Measurements from ENCODE around the gene SRPK3.
"Not testable (repeated sequence)": the region's sequence is repeated elsewhere in the genome, so short reads cannot be mapped to it uniquely, and the experiment has no call there.

Gene SRPK3

GRCh38 chrX:153812220-153812619, 31.4 kb downstream of the SRPK3 start:
- no peaks in the 10 kb centered on the region for H3K27me3 ChIP-seq (ENCODE audit: control insufficient read depth in 1 of 2, insufficient read depth in 2 of 2, low read length in 2 of 2)
- no peak overlapping the region for H3K27ac ChIP-seq (ENCODE audit: low read depth, low read length)
- H3K4me3 ChIP-seq (ENCODE audit: low read depth in 1 of 2, low read length in 2 of 2): no peak overlapping the region
- H3K9me3 ChIP-seq (ENCODE audit: control insufficient read depth in 1 of 2, low read length in 2 of 2): no peaks in the 10 kb centered on the region
- peaks cover 0 to 3% of the 10 kb centered on the region in 2 donors for H3K4me1 ChIP-seq (ENCODE audit: control insufficient read depth in 1 of 2, insufficient read depth in 2 of 2, low read length in 2 of 2)
- no peak overlapping the region for H3K9ac ChIP-seq (ENCODE audit: low read depth in 1 of 2, low read length in 2 of 2)
- no peaks in the 10 kb centered on the region for H3K36me3 ChIP-seq (ENCODE audit: control insufficient read depth in 1 of 2, insufficient read depth in 2 of 2, low read length in 2 of 2)

GRCh38 chrX:153813161-153813560, 32.3 kb downstream of the SRPK3 start:
- Histone ChIP-seq H3K4me3 (ENCODE audit: low read depth in 1 of 2, low read length in 2 of 2) (no peak overlapping the region), H3K27ac (ENCODE audit: low read depth, low read length) (no peak overlapping the region)

GRCh38 chrX:153814591-153815315, 33.9 kb downstream of the SRPK3 start:
- Histone ChIP-seq H3K27ac (ENCODE audit: low read depth, low read length) (no peak overlapping the region), H3K27me3 (ENCODE audit: control insufficient read depth in 1 of 2, insufficient read depth in 2 of 2, low read length in 2 of 2) (no peaks in the 10 kb centered on the region), H3K9me3 (ENCODE audit: control insufficient read depth in 1 of 2, low read length in 2 of 2) (no peaks in the 10 kb centered on the region), H3K4me1 (ENCODE audit: control insufficient read depth in 1 of 2, insufficient read depth in 2 of 2, low read length in 2 of 2) (peaks cover 0 to 7% of the 10 kb centered on the region in 2 donors), H3K9ac (ENCODE audit: low read depth in 1 of 2, low read length in 2 of 2) (no peak overlapping the region), H3K4me3 (ENCODE audit: low read depth in 1 of 2, low read length in 2 of 2) (no peak overlapping the region), H3K36me3 (ENCODE audit: control insufficient read depth in 1 of 2, insufficient read depth in 2 of 2, low read length in 2 of 2) (no peaks in the 10 kb centered on the region)

More at GRCh38 chrX:153813161-153813560, 32.3 kb downstream of the SRPK3 start:
- H3K9me3 ChIP-seq (ENCODE audit: control insufficient read depth in 1 of 2, low read length in 2 of 2): no peaks in the 10 kb centered on the region
- H3K27me3 ChIP-seq (ENCODE audit: control insufficient read depth in 1 of 2, insufficient read depth in 2 of 2, low read length in 2 of 2): no peaks in the 10 kb centered on the region
- H3K36me3 ChIP-seq (ENCODE audit: control insufficient read depth in 1 of 2, insufficient read depth in 2 of 2, low read length in 2 of 2): no peaks in the 10 kb centered on the region
- H3K9ac ChIP-seq (ENCODE audit: low read depth in 1 of 2, low read length in 2 of 2): no peak overlapping the region
- H3K4me1 ChIP-seq (ENCODE audit: control insufficient read depth in 1 of 2, insufficient read depth in 2 of 2, low read length in 2 of 2): peaks cover 0 to 3% of the 10 kb centered on the region in 2 donors

GRCh38 chrX:153816831-153817690, 36.2 kb downstream of the SRPK3 start:
- Histone ChIP-seq H3K9me3 (ENCODE audit: control insufficient read depth in 1 of 2, low read length in 2 of 2) (no peaks in the 10 kb centered on the region), H3K9ac (ENCODE audit: low read depth in 1 of 2, low read length in 2 of 2) (no peak overlapping the region), H3K27ac (ENCODE audit: low read depth, low read length) (no peak overlapping the region), H3K36me3 (ENCODE audit: control insufficient read depth in 1 of 2, insufficient read depth in 2 of 2, low read length in 2 of 2) (no peaks in the 10 kb centered on the region), H3K27me3 (ENCODE audit: control insufficient read depth in 1 of 2, insufficient read depth in 2 of 2, low read length in 2 of 2) (no peaks in the 10 kb centered on the region), H3K4me3 (ENCODE audit: low read depth in 1 of 2, low read length in 2 of 2) (no peak overlapping the region), H3K4me1 (ENCODE audit: control insufficient read depth in 1 of 2, insufficient read depth in 2 of 2, low read length in 2 of 2) (peaks cover 0 to 7% of the 10 kb centered on the region in 2 donors)

GRCh38 chrX:153818064-153818463, 37.2 kb downstream of the SRPK3 start:
- not testable (repeated sequence) for H3K36me3 ChIP-seq (ENCODE audit: control insufficient read depth in 1 of 2, insufficient read depth in 2 of 2, low read length in 2 of 2); H3K27me3 ChIP-seq (ENCODE audit: control insufficient read depth in 1 of 2, insufficient read depth in 2 of 2, low read length in 2 of 2); H3K27ac ChIP-seq (ENCODE audit: low read depth, low read length); H3K4me3 ChIP-seq (ENCODE audit: low read depth in 1 of 2, low read length in 2 of 2); H3K9ac ChIP-seq (ENCODE audit: low read depth in 1 of 2, low read length in 2 of 2); H3K4me1 ChIP-seq (ENCODE audit: control insufficient read depth in 1 of 2, insufficient read depth in 2 of 2, low read length in 2 of 2); H3K9me3 ChIP-seq (ENCODE audit: control insufficient read depth in 1 of 2, low read length in 2 of 2)

- no peak overlapping the region for H3K27ac ChIP-seq (ENCODE audit: low read depth, low read length)
- H3K36me3 ChIP-seq (ENCODE audit: control insufficient read depth in 1 of 2, insufficient read depth in 2 of 2, low read length in 2 of 2): no peaks in the 10 kb centered on the region
- H3K9me3 ChIP-seq (ENCODE audit: control insufficient read depth in 1 of 2, low read length in 2 of 2): no peaks in the 10 kb centered on the region
- H3K4me3 ChIP-seq (ENCODE audit: low read depth in 1 of 2, low read length in 2 of 2): peak overlapping the region in 1 of 2 donors; percentile 45
- peaks cover 0 to 7% of the 10 kb centered on the region in 2 donors for H3K4me1 ChIP-seq (ENCODE audit: control insufficient read depth in 1 of 2, insufficient read depth in 2 of 2, low read length in 2 of 2)
- no peak overlapping the region for H3K9ac ChIP-seq (ENCODE audit: low read depth in 1 of 2, low read length in 2 of 2)
- H3K27me3 ChIP-seq (ENCODE audit: control insufficient read depth in 1 of 2, insufficient read depth in 2 of 2, low read length in 2 of 2): no peaks in the 10 kb centered on the region
Measured at GRCh38 chrX:153818571-153819383, 37.9 kb downstream of the SRPK3 start.

- H3K4me1 ChIP-seq (ENCODE audit: control insufficient read depth in 1 of 2, insufficient read depth in 2 of 2, low read length in 2 of 2): peaks cover 0 to 7% of the 10 kb centered on the region in 2 donors
- H3K27ac ChIP-seq (ENCODE audit: low read depth, low read length): no peak overlapping the region
- H3K9ac ChIP-seq (ENCODE audit: low read depth in 1 of 2, low read length in 2 of 2): no peak overlapping the region
- H3K27me3 ChIP-seq (ENCODE audit: control insufficient read depth in 1 of 2, insufficient read depth in 2 of 2, low read length in 2 of 2): no peaks in the 10 kb centered on the region
- no peaks in the 10 kb centered on the region for H3K9me3 ChIP-seq (ENCODE audit: control insufficient read depth in 1 of 2, low read length in 2 of 2)
- no peaks in the 10 kb centered on the region for H3K36me3 ChIP-seq (ENCODE audit: control insufficient read depth in 1 of 2, insufficient read depth in 2 of 2, low read length in 2 of 2)
- peak overlapping the region in 1 of 2 donors; percentile 45 for H3K4me3 ChIP-seq (ENCODE audit: low read depth in 1 of 2, low read length in 2 of 2)
Measured at GRCh38 chrX:153819384-153820040, 38.7 kb downstream of the SRPK3 start.

- Histone ChIP-seq H3K9ac (ENCODE audit: low read depth in 1 of 2, low read length in 2 of 2) (no peak overlapping the region), H3K27ac (ENCODE audit: low read depth, low read length) (no peak overlapping the region), H3K9me3 (ENCODE audit: control insufficient read depth in 1 of 2, low read length in 2 of 2) (no peaks in the 10 kb centered on the region), H3K4me1 (ENCODE audit: control insufficient read depth in 1 of 2, insufficient read depth in 2 of 2, low read length in 2 of 2) (peaks cover 0 to 7% of the 10 kb centered on the region in 2 donors), H3K4me3 (ENCODE audit: low read depth in 1 of 2, low read length in 2 of 2) (no peak overlapping the region), H3K36me3 (ENCODE audit: control insufficient read depth in 1 of 2, insufficient read depth in 2 of 2, low read length in 2 of 2) (no peaks in the 10 kb centered on the region), H3K27me3 (ENCODE audit: control insufficient read depth in 1 of 2, insufficient read depth in 2 of 2, low read length in 2 of 2) (peaks cover 0 to 3% of the 10 kb centered on the region in 2 donors)
Measured at GRCh38 chrX:153820601-153821000, 39.8 kb downstream of the SRPK3 start.

GRCh38 chrX:153821066-153821465, 40.2 kb downstream of the SRPK3 start:
- Histone ChIP-seq H3K9me3 (ENCODE audit: control insufficient read depth in 1 of 2, low read length in 2 of 2) (no peaks in the 10 kb centered on the region), H3K27me3 (ENCODE audit: control insufficient read depth in 1 of 2, insufficient read depth in 2 of 2, low read length in 2 of 2) (peaks cover 0 to 3% of the 10 kb centered on the region in 2 donors), H3K27ac (ENCODE audit: low read depth, low read length) (no peak overlapping the region), H3K4me3 (ENCODE audit: low read depth in 1 of 2, low read length in 2 of 2) (no peak overlapping the region), H3K4me1 (ENCODE audit: control insufficient read depth in 1 of 2, insufficient read depth in 2 of 2, low read length in 2 of 2) (peaks cover 0 to 7% of the 10 kb centered on the region in 2 donors), H3K36me3 (ENCODE audit: control insufficient read depth in 1 of 2, insufficient read depth in 2 of 2, low read length in 2 of 2) (no peaks in the 10 kb centered on the region), H3K9ac (ENCODE audit: low read depth in 1 of 2, low read length in 2 of 2) (no peak overlapping the region)
